Endothelial cell of umbilical vein (primary cell): ENCODE measurements around the gene SLC25A26.

ENCODE experiments used
- CTCF ChIP-seq, 2 donors: IDR thresholded peaks; 1 replicate in 1 of 2; 2 replicates in 1 of 2; pipeline ENCODE4 v1.5.1; 2011; ENCODE audit warnings: low read length in 2 of 2, mild to moderate bottlenecking in 2 of 2, moderate library complexity in 2 of 2, control low read depth in 1 of 2, inconsistent platforms in 1 of 2, low read depth in 1 of 2; ENCODE audit not compliant: insufficient read depth in 1 of 2; ENCODE audit errors: extremely low read depth in 1 of 2
- EZH2 ChIP-seq: IDR thresholded peaks from 2 replicates; pipeline ENCODE4 v1.6.1; 2012; ENCODE audit warnings: borderline replicate concordance, low read depth, mild to moderate bottlenecking, moderate library complexity, low read length, inconsistent platforms; ENCODE audit not compliant: severe bottlenecking
- JUN ChIP-seq: IDR thresholded peaks from 2 replicates; pipeline ENCODE4 v1.6.1; 2011; ENCODE audit warnings: borderline replicate concordance, low read depth; ENCODE audit not compliant: insufficient read length, insufficient read depth
- POLR2A ChIP-seq: IDR thresholded peaks from 2 replicates; pipeline ENCODE4 v1.6.1; 2012; ENCODE audit warnings: low read depth, mild to moderate bottlenecking, control low read depth, low read length

GRCh38 chr3:66377800-66378199 lies 157.0 kb downstream of the SLC25A26 start:
- TF ChIP-seq POLR2A: no peak
- no peak for TF ChIP-seq JUN
- TF ChIP-seq CTCF (IDR thresholded peaks at IDR 0.05; ENCODE audit: extremely low read depth in 1 of 2, insufficient read depth in 1 of 2, low read depth in 1 of 2, low read length in 2 of 2): no peak
- no peak for TF ChIP-seq EZH2
